GM20431 (cell line): ENCODE measurements around the gene MIEN1.

Source experiments
- in situ Hi-C: fragments of 300-500 bp; cut with MseI, MboI; formaldehyde crosslinking; loops from one replicate; pipeline ENCODE4 v1.15.0; 2020; ENCODE audit warnings: low sequenced_read_pairs; ENCODE audit not compliant: unreplicated experiment

MIEN1 gene

DNA sequence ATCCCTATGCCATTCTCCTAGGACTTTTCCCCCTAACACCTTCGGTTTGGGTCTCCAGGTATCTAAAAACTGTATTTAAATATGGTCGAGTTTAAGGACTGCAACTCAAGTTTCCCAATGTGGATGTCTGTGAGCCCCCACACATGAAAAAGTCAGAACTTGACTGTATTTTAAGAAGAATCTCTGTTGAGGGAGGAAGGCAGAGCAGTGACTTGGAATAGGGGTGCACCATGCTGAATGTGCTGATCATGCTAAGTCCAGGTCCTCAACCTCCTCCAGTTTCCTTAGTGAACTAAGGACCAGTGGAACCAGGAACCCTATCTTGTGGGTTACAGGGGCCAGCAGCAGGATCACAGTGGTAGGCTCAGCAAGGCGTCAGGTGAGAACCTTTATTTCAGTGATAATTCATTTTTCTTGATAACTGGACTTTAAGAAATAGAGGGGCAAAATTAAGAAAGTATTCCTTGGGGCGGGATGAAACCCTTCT, 26.9 kb upstream of the MIEN1 start:
- in situ Hi-C loops = loop anchor here (25.0 kb wide), 1 partner anchor 205 kb away; the partner anchor contains the start of gene GSDMA

DNA sequence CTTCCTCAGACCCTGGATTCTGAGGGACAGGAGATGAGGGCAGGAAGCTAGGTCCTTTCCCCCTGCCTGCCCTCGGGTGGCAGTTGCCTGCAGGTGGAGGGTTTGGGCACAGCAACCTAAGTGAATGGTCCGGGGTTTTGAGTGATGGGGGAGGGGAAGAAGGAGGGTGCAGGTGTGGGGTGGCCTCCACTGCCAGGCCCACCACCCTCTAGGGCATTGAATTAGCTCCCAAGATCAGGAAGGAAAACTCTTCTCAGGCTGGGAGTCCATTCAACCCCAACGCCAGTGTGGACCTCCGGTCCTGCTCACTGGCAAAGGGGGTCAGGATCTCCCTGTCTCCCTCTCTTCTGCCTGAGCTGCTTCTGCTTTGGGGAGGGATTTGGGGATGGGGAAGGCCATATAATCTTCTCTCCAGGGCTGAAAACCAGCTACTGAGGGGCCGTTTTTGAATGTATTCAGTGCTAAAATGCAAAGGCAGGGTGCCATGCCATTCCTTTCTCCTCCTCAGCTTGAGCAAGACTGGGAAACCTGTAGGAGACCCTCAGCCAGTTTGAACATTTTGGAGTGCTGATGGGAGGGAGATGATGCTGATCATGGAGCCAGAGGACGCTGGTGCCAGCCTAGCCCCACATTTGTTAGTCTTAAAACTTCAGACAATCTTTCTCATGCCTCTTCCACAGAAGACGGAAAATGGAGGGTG, 26.2 kb upstream of the MIEN1 start:
- in situ Hi-C loops = loop anchor here (25.0 kb wide), 1 partner anchor 206 kb away; the partner anchor contains the start of gene GSDMA

DNA sequence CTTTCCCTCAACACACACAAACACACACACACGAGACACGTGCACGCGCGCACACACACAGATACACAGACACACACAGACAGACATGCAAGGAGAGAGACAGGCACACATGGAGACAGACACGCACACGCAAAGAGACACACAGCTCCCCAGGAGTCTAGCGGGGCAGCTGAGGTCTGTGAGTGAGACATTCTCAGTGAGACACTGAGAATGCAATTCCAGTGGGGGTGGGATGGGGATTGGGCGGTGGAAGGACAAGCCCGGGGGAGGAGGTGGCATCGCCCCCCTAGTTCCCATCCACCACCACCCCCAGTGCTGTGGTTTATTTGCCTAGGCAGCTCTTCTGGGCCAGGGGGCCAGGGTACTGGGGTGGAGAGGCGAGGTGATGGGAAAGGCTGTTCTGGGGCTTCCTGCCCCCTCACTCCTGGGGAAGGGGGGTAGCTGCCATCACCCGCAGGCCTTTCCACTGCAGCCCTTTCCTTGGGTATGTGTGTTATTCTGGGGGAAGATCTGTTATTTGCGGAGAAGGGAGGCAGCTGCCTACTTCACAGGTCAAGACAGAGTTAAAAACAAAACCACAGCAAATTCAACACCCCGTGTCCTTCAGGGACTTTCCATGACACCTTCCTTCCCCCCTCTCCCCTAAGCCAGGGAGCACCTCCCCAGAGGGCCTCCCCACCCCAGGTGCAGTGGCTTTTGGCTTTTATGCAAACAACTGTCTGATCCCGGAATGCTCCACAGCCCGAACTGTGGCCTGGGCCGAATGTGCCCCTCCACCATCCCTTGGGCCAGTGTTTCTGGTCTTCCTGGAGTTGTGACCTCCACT, 25.4 kb upstream of the MIEN1 start:
- in situ Hi-C loops = loop anchor here (25.0 kb wide), 1 partner anchor 207 kb away; the partner anchor contains the start of gene GSDMA

DNA sequence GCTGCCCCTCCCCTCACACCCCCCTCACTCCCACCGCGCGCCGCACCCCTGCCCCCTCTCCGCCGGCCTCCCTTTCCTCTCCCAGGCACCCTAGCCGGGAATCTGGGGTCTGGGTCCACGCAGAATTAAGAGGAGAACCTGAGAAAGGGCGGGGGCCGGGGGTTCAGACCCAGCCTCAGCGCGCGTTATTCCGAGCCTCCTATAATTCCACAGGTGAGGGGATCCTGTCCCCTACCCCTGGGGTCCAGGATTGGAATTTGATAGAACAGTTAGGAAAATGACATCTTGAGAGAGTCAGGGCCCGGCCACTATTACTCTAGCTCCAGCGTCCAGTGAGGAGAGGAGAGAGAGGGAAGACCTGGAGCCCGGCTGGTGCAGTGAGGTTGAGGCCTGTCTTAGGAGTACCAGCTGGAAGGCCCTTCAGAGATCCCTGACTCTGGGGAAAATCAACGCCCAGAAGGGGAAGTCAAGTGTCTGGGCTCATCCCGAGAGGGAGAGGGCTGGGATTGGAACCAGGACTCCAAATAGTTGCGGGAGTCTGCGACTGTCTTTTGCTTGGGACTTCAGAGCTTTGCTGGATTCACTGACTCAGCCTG, 24.7 kb upstream of the MIEN1 start:
- in situ Hi-C loops = loop anchor here (25.0 kb wide), 1 partner anchor 207 kb away; the partner anchor contains the start of gene GSDMA

DNA sequence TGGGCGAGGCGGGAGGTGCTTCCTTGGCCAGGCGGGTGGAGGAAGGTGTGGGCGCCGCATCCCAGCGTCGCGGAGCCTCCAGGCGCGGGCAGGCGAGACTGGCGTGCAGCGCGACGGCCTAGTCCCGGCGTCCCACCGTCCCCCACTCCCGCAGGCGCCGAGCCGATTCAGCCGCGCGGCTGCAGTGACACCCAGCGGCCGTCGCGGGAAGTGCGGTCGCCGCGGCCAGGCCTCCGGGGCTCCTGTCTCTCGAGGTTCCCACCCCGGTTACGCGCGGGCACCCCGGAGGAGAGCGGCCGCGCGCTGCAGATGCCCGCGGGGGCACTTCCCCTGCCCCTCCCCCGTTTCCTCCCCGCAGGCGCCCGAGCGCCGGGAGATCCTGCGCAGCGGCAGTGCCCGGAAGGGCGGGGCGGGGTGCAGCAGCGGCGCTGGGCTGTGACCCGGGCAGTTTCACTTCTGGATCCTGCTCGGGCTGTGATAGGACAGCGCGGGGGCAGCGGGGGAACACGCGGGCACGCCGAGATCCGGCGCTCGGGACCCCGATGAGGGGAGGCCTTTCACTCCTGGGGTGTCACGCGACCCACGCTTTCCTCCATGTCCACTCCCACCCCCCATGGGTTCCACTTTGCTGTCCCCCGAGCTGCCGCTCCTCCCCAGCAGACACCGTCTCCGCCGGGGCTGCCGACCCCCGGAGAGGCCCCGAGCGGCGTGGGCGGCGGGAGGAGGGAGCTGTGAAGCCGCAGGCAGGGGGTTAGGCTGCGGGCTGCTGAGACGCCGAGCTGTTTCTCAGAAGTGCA, 24.0 kb upstream of the MIEN1 start:
- in situ Hi-C loops = loop anchor here (25.0 kb wide), 1 partner anchor 208 kb away; the partner anchor contains the start of gene GSDMA

DNA sequence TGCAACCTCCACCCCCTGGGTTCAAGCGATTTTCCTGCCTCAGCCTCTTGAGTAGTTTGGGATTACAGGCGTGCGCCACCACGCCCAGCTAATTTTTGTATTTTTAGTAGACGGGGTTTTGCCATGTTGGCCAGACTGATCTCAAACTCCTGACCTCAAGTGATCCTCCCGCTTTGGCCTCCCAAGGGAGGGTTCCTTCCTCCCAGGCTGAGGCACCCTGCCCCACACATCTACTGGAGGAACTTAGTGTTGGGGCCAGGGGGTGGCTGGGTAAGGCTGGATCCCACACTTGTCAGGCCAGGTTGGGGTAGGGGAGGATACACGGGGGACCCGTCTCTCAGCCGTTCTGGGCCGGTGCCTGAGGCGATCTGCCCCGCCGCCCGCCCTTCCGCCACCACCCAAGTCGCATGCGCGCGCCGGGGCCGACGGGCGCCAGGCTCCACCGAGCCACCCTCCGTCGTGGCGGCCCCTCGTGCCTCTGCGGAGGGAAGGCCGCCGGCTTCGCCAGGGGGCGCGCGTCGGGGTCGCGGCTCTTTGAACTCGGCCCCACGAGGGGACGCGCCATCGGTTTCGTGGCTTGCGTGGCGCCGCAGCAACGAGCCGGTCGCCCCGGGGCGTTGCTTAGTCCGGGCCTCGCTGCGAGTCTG, 23.3 kb upstream of the MIEN1 start:
- in situ Hi-C loops = loop anchor here (25.0 kb wide), 1 partner anchor 209 kb away; the partner anchor contains the start of gene GSDMA

DNA sequence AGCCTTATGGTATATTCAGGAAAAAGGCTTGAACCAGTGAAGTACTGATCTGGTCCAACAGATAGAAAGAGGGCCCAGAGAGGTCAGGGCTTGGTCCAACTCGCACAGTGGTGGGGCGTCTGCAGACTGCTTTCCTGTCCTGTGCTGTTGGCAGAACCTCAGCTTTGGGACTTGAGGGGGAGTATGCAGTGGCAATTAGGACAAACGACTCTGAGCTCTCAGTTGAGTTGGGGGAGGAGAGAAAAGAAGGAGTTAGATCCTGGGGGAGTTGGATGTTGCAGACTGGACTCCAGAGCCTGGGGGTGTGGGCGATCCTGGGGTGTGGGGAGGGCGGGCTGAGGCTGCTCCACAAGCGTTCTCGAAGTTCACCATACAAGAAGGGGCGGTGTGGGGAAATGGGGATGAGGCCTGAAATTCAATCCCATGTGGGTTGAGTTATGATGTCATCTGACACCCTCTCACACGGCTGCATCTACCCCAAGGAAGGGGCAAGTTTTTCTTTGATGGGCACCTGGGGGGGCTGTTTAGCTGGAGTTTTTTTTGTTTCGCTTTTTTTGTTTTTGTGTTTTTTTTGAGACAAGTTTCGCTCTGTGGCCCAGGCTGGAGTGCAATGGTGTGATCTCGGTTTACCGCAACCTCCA, 22.0 kb upstream of the MIEN1 start:
- in situ Hi-C loops = loop anchor here (25.0 kb wide), 1 partner anchor 210 kb away; the partner anchor contains the start of gene GSDMA

DNA sequence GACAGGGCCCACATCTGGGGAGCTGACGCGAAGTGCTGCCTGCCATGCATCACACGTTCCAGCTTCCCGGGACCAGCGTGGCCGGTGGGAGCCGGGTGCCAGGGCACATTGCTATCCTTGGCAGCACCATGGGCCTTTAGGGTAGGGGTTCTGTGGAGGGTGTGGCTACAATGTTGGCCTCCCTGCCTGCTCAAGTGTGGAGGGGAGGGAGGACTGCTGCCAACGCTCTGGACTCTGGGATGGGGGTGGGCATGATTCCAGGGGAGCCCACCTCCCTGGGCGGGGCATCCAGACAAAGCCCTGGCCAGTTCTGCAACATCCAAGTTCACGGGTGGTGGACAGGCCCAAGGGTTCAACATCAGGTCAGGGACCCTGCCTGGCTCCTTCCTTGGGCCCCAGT, 21.3 kb upstream of the MIEN1 start:
- in situ Hi-C loops = loop anchor here (25.0 kb wide), 1 partner anchor 211 kb away; the partner anchor contains the start of gene GSDMA

DNA sequence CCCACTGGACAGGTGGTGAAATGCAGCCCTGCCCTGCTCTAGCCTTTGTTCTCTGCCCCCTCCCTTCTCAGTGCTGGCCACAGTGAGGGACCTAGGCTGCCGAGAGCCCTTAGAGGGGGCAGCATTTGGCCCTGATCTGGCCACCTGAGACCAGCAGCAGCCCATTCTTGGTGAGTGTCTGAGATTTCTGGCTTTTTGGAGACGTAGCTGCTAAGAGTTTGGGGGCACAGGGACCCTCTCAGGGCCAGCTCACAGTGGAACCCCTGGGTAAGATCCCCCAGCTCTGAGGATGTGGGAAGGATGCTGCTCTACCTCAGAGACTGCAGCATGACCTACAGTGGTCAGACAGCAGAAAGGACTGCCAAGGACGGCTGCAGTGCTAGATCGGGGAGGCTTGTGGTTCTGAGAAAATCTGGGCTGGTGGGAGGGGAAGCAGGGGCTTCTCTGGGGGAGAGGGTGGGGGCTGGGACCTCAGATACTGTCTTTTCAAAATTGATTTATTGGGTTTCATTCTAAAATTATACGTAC, 20.7 kb upstream of the MIEN1 start:
- in situ Hi-C loops = loop anchor here (25.0 kb wide), 1 partner anchor 211 kb away; the partner anchor contains the start of gene GSDMA

DNA sequence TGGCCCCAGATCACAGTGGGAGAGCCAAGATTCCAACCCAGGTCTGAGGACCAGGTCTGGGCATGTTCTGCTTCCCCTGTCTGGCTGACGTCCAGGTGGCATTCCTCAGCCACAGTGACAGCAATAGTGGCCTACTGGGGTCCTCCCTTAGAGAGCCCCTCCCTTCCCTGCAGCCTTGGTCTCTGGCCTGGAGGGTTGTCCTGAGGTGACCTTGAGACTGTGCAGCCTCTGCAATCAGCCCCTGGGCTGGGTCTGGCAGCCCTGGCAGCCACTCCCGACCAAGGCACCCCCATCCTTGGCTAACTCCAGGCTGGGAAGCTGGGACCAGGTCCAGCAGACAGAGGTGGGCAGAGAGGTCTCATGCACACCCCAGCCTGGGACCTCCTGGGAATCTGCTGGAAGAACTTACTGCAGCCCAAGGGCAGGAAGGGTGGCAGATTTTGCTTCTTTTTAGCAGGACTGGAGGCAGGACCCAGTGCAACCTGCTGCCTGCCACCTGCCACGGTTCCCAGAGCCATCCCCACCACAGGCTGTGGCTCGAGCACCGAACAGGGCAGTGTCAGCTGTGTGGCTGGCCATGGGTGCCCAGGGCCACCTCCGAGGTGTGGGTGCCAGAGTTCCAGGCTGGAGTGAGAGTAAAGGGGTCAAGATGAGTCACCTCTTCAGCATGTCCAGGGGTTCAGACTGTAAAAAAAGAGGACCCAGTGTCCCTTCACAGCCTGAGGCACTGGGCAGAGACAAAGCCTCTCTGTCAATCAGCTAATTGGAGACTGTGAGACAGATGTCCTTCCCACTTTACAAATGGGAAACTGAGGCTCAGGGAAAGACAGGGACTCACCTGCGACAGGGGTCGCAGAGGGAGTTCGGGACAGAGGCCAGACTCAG, 20.0 kb upstream of the MIEN1 start:
- in situ Hi-C loops = loop anchor here (25.0 kb wide), 1 partner anchor 212 kb away; the partner anchor contains the start of gene GSDMA

DNA sequence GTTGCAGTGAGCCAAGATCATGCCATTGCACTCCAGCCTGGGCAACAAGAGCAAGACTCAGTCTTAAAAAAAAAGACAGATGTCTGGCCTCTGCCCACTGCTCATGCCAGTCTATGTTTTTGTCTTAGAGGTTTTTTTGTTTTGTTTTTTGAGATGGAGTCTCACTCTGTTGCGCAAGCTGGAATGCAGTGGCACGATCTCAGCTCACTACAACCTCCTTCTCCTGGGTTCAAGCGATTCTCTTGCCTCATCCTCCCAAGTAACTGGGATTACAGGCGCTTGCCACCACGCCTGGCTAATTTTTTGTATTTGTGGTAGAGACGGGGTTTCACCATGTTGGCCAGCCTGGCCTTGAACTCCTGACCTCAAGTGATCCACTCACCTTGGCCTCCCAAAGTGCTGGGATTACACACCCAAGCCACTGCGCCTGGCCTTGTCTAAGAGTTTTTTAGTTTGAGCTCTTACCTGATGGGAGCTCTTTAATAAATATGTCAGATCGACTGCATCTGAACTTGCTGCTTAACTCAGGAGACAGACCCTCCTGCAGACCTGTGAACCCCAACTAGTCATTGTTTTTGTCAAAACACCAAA, 18.2 kb upstream of the MIEN1 start:
- in situ Hi-C loops = loop anchor here (25.0 kb wide), 1 partner anchor 111 kb away; the partner anchor contains the start of genes PPP1R1B and STARD3

DNA sequence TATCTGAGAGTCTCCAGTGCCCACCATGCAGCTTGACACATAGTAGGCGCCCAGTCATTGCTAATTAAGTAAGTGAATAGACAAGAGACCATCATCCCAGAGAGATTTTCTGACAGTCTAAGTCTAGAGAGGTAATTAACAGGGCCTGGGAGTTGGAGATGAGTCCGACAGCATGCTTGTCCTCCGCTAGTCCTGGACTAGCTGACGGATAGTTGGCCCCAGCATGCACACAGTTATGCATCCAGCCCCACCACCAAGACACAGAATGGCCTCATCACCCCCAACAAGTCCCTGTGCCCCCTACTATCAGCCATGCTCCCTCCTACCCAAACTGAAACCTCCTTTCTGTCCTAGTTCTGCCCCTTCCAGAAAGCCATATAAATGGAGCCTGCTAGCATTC, 17.4 kb upstream of the MIEN1 start:
- in situ Hi-C loops = loop anchor here (25.0 kb wide), 1 partner anchor 110 kb away; the partner anchor contains the start of genes PPP1R1B and STARD3

DNA sequence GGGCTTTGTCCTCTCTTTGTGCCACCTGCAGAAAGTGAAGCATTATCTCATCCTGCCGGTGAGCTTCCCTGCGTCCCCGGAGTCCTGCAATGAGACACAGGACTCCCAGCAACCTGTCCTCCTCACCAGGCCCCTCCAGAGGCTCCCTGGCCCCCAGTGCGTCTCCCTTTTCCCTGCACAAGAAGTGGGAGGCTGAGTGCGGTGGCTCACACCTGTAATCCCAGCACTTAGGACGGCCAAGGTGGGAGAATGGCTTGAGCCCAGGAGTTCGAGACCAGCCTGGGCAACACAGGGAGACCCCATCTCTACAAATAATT, 15.8 kb upstream of the MIEN1 start:
- in situ Hi-C loops = loop anchor here (25.0 kb wide), 1 partner anchor 109 kb away; the partner anchor contains the start of genes PPP1R1B and STARD3

DNA sequence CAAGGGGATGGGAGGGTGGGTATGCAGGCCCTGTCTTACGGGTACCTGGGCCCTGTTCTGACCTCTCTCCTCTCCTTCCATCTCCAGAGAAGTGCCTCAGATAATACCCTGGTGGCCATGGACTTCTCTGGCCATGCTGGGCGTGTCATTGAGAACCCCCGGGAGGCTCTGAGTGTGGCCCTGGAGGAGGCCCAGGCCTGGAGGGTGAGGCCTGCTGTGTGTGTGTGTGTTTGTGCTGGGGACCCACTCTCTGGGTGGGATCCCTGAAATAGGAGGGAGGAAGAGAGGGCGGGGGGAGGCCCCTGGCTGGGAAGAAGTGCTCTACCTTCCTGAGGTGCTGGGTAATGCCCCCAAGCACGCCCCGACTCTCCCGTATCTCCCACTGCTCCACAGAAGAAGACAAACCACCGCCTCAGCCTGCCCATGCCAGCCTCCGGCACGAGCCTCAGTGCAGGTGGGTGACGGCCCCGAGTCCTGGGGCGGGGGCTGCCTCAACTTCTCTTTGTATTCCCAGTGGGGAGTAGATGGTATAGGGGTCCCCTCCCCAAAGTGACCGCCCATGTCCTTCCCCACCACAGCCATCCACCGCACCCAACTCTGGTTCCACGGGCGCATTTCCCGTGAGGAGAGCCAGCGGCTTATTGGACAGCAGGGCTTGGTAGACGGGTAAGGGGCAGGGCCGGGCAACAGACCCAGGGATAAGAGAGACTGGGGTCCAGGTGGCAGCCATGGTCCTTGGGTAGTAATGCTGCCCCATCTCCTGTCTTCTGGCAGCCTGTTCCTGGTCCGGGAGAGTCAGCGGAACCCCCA, 15.2 kb upstream of the MIEN1 start:
- in situ Hi-C loops = loop anchor here (25.0 kb wide), 1 partner anchor 108 kb away; the partner anchor contains the start of genes PPP1R1B and STARD3

DNA sequence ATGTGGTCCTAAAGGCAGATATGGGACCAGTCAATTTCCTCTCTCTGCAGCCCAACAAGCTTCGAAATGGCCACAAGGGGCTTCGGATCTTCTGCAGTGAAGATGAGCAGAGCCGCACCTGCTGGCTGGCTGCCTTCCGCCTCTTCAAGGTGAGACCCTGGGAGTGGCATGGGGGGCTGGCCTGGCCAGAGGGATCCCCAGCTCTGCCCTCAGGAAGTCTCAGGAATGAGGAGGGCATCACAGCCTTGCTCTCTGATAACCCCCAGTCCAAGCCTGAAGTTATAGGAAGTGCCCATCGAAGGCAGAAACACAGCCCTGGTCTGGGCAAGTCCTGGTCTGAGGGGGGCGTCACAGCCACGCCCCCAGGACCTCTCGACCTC, 14.5 kb upstream of the MIEN1 start:
- in situ Hi-C loops = loop anchor here (25.0 kb wide), 1 partner anchor 108 kb away; the partner anchor contains the start of genes PPP1R1B and STARD3
